K562 (cell line): ENCODE data around the gene ERC2. TPM values are rescaled to one million over a fixed set of nuclear protein-coding genes. Genes with fewer than 3 reads are reported as not detected.

Source experiments
- ATAC-seq: fragments of 200-7000 bp; cut with Tn5 transposase; 3 replicates; pipeline ENCODE4 v1.9.1; 2020; ENCODE audit warnings: moderate library complexity
- BruUV-seq: library from RNA; stranded (reverse); fragments of 400-500 nt; replicated peaks from 2 replicates; lab custom pipeline; 2021; lab: Mats Ljungman, UMichigan
- CTCF ChIA-PET: fragments of 300-600 bp; formaldehyde crosslinking; extraction: SDS; loops from one replicate; lab custom pipeline; 2021; ENCODE audit warnings: low intra/inter-chr PET ratio; lab: Yijun Ruan, JAX
- POLR2A ChIA-PET: fragments of 300-600, 350-650 bp; sonication (Branson Sonifier 250); formaldehyde crosslinking; extraction: SDS; loops from one replicate; lab custom pipeline; 2021; ENCODE audit warnings: antibody characterized with exemption, inconsistent platforms; lab: Yijun Ruan, JAX
- DNase-seq, 4 experiments: peaks; one replicate each; pipeline versions ENCODE4 v3.0.0 to v3.0.0-alpha.2; 2011 to 2018; ENCODE audit warnings: low spot score in 3 of 4, mixed read lengths in 3 of 4; ENCODE audit errors: extremely low read depth in 1 of 4
- FAIRE-seq: peaks from 2 replicates; lab custom pipeline; 2011; peaks lifted over from hg19 to GRCh38; lab: Jason Lieb, UNC
- H2AFZ ChIP-seq: 2 replicates; pipeline ENCODE4 v1.6.0; 2011; ENCODE audit warnings: low read depth, low read length, control low read depth, inconsistent platforms
- H3K27ac ChIP-seq: fragments of 200-600 bp; 3 replicates; pipeline ENCODE4 v1.8.0; 2011; ENCODE audit warnings: low read depth, mild to moderate bottlenecking, control low read depth, inconsistent platforms, low read length, moderate library complexity, mixed read lengths; ENCODE audit errors: extremely low read depth
- H3K27me3 ChIP-seq, 2 experiments: fragments of 300-600 bp in 1 of 2; 2 replicates in 1 of 2; 3 replicates in 1 of 2; pipeline versions ENCODE4 v1.6.0 to v1.8.0; 2011; ENCODE audit warnings: inconsistent platforms in 2 of 2, low read length in 2 of 2, mild to moderate bottlenecking in 1 of 2, mixed read lengths in 1 of 2, moderate library complexity in 1 of 2; ENCODE audit not compliant: control insufficient read depth in 2 of 2, insufficient read depth in 2 of 2
- H3K36me3 ChIP-seq: fragments of 300-600 bp; 3 replicates; pipeline ENCODE4 v1.8.0; 2011; ENCODE audit warnings: mild to moderate bottlenecking, low read length, inconsistent platforms; ENCODE audit not compliant: control insufficient read depth, insufficient read depth
- H3K4me1 ChIP-seq, 2 experiments: fragments of 200-600 bp in 1 of 2; replicated peaks in 1 of 2; 2 replicates in 1 of 2; 3 replicates in 1 of 2; pipeline versions ENCODE4 v1.5.1 to v1.8.0; 2011; ENCODE audit warnings: inconsistent platforms in 2 of 2, low read length in 2 of 2, mild to moderate bottlenecking in 1 of 2, mixed read lengths in 1 of 2, moderate library complexity in 1 of 2; ENCODE audit not compliant: control insufficient read depth in 2 of 2, insufficient read depth in 2 of 2
- H3K4me2 ChIP-seq: 2 replicates; pipeline ENCODE4 v1.6.1; 2011; ENCODE audit warnings: low read length, control low read depth, inconsistent platforms, mixed read lengths; ENCODE audit not compliant: insufficient read depth
- H3K4me3 ChIP-seq: fragments of 200-600 bp; sonication (generic), shearing (Covaris generic); 2 replicates; pipeline ENCODE4 v1.5.1; 2016; ENCODE audit warnings: control low read depth, inconsistent platforms
- H3K79me2 ChIP-seq: fragments of 200-600 bp; 3 replicates; pipeline ENCODE4 v1.8.0; 2011; ENCODE audit warnings: low read length, inconsistent platforms; ENCODE audit not compliant: control insufficient read depth, insufficient read depth
- H3K9ac ChIP-seq, 2 experiments: 2 replicates each; pipeline versions ENCODE4 v1.6.0 to v1.6.1; 2011; ENCODE audit warnings: low read depth in 2 of 2, low read length in 2 of 2, control low read depth in 1 of 2, inconsistent platforms in 1 of 2, mild to moderate bottlenecking in 1 of 2, mixed read lengths in 1 of 2; ENCODE audit not compliant: insufficient read depth in 1 of 2
- H3K9me1 ChIP-seq: one replicate; pipeline ENCODE4 v1.6.0; 2011; ENCODE audit warnings: inconsistent platforms, mild to moderate bottlenecking, low read length, moderate library complexity; ENCODE audit not compliant: control insufficient read depth, insufficient read depth
- H3K9me3 ChIP-seq: replicated peaks from 2 replicates; pipeline ENCODE4 v1.5.1; 2011; ENCODE audit warnings: low read depth, low read length, inconsistent platforms; ENCODE audit not compliant: control insufficient read depth, insufficient read depth
- H4K20me1 ChIP-seq: replicated peaks from 2 replicates; pipeline ENCODE4 v1.6.1; 2011; ENCODE audit warnings: low read length, inconsistent platforms, mixed read lengths; ENCODE audit not compliant: control insufficient read depth, insufficient read depth
- CC2D1A ChIP-seq: fragments of 450-650 bp; IDR thresholded peaks from 2 replicates; pipeline ENCODE4 v1.6.1; 2017; ENCODE audit warnings: mild to moderate bottlenecking
- ERF ChIP-seq: fragments of 450-650 bp; formaldehyde crosslinking; IDR thresholded peaks from 2 replicates; pipeline ENCODE4 v1.4.0; 2020; ENCODE audit warnings: mild to moderate bottlenecking, mixed read lengths
- FOSL1 ChIP-seq: fragments of 200-800 bp; sonication (Bioruptor generic); conservative IDR thresholded peaks from 2 replicates; pipeline ENCODE4 v1.6.1; 2016; ENCODE audit warnings: missing genetic modification characterization, missing compliant biosample characterization
- HDAC1 ChIP-seq, 2 experiments: fragments of 450-650 bp; IDR thresholded peaks; 2 replicates each; pipeline ENCODE4 v1.6.1; 2016 to 2017; ENCODE audit warnings: inconsistent platforms in 1 of 2, mild to moderate bottlenecking in 1 of 2, moderate library complexity in 1 of 2
- LARP7 ChIP-seq: fragments of 450-650 bp; IDR thresholded peaks from 2 replicates; pipeline ENCODE4 v1.6.1; 2016
- MYBL2 ChIP-seq, 2 experiments: fragments of 450-650 bp in 1 of 2; sonication (generic) in 1 of 2; formaldehyde crosslinking in 1 of 2; IDR thresholded peaks; 2 replicates each; pipeline versions ENCODE4 v1.6.1 to v1.8.1; 2017 to 2022; ENCODE audit warnings: borderline replicate concordance in 1 of 2, inconsistent platforms in 1 of 2, low read depth in 1 of 2, mild to moderate bottlenecking in 1 of 2, missing genetic modification reagents in 1 of 2, moderate library complexity in 1 of 2
- NFIC ChIP-seq: fragments of 450-650 bp; IDR thresholded peaks from 2 replicates; pipeline ENCODE4 v1.6.1; 2017; ENCODE audit warnings: mild to moderate bottlenecking, inconsistent platforms
- RHOXF2B ChIP-seq: fragments of 250-450 bp; sonication (Bioruptor Pico); conservative IDR thresholded peaks from 2 replicates; pipeline ENCODE4 v1.5.1; 2021
- STAT5B ChIP-seq: fragments of 250-450 bp; sonication (Bioruptor Pico); IDR thresholded peaks from 2 replicates; pipeline ENCODE4 v1.8.0; 2021; ENCODE audit warnings: mild to moderate bottlenecking, inconsistent platforms
- TRIM25 ChIP-seq: fragments of 450-650 bp; IDR thresholded peaks from 2 replicates; pipeline ENCODE4 v1.7.0; 2016; ENCODE audit warnings: borderline replicate concordance
- USF2 ChIP-seq: sonication (generic); formaldehyde crosslinking; IDR thresholded peaks from 2 replicates; pipeline ENCODE4 v1.5.0; 2020; ENCODE audit warnings: missing genetic modification reagents
- ZBTB8A ChIP-seq: fragments of 450-650 bp; IDR thresholded peaks from 2 replicates; pipeline ENCODE4 v1.6.1; 2018; ENCODE audit warnings: mild to moderate bottlenecking, moderate library complexity; ENCODE audit not compliant: partially characterized antibody
- ZNF282 ChIP-seq: sonication (generic); formaldehyde crosslinking; IDR thresholded peaks from 2 replicates; pipeline ENCODE4 v1.8.1; 2023; ENCODE audit warnings: missing genetic modification reagents
- in situ Hi-C: fragments of 300-500 bp; cut with MboI; formaldehyde crosslinking; loops from 4 replicates; pipeline ENCODE4 v1.15.0; 2018; ENCODE audit warnings: inconsistent platforms, mixed read lengths
- intact Hi-C: fragments of 100-400 bp; cut with micrococcal nuclease; formaldehyde crosslinking; loops from 2 replicates; pipeline ENCODE4 v1.14.2; 2022
- polyA plus RNA-seq, 8 experiments: library from polyadenylated mRNA; depleted of rRNA in 4 of 8; stranded (reverse) in 5 of 8; unstranded in 3 of 8; fragments of >200 nt; fragmentation: Nextera tagmentation in 2 of 8; fragmentation: Illumina TruSeq in 1 of 8; extraction: Ambion mirVana in 2 of 8; extraction: Trizol in 1 of 8; gene quantifications; 2 replicates each; pipeline versions ENCODE4 v1.2.1 to v1.2.3, GENCODE V29; 2011 to 2014; ENCODE audit warnings: inconsistent platforms in 1 of 8, missing spikeins in 1 of 8
- total RNA-seq, 7 experiments: library from RNA; depleted of rRNA in 6 of 7; stranded (reverse); fragments of >200 nt in 6 of 7; fragmentation: Illumina TruSeq in 2 of 7; extraction: Trizol in 2 of 7; gene quantifications; 2 replicates each; pipeline versions ENCODE4 v1.2.1 to v1.2.3, GENCODE V29; 2011 to 2021; ENCODE audit warnings: low replicate concordance in 1 of 7

The ERC2 gene
- total and polyA plus RNA-seq, 9 of the 15 experiments (the other 6 are each of a cell fraction or from before 2014, with no cell fraction given), result 0.04 to 0.18 (median 0.07) TPM; not detected in 2

- TF ChIP-seq TRIM25 (no peak), NFIC (no peak), RHOXF2B (CRISPR knock-in tag) (no peak), ERF (CRISPR knock-in tag) (no peak), HDAC1 (IDR thresholded peaks at IDR 0.05) (no peak), LARP7 (no peak), STAT5B (CRISPR knock-in tag) (no peak)
These were observed 15.3 kb downstream of the ERC2 start (continued) for GRCh38 chr3:56453011-56453410.

DNA sequence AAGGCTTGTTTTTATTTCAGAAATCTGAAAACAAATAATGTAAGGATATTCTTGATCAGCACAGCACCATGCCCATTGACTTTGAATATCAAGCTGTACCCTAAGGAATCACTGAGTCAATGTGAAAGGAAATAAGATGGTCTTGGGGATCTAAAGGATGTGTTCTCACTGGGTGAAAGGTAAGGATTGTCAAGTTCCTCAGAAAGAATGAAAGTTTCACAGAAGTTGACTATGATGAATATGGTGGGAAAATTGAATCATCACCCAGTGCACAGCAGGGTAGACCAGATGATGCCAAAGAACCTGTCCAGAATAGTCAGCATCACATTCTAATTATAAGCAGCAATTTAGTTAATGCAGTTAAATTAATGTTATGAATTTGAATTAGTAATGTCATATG lies 16.2 kb downstream of the ERC2 start:
- Histone ChIP-seq H3K36me3 (no peaks in the 10 kb centered on the region), H3K79me2 (no peaks in the 10 kb centered on the region), H3K27me3 (no peaks in the 10 kb centered on the region), H3K9ac (no peak overlapping the region), H4K20me1 (no peaks in the 10 kb centered on the region), H3K9me1 (no peaks in the 10 kb centered on the region), H3K4me1 (no peaks in the 10 kb centered on the region), H3K4me3 (no peak overlapping the region), H3K27ac (no peak overlapping the region), H2AFZ (no peak overlapping the region), H3K9me3 (no peaks in the 10 kb centered on the region), H3K4me2 (no peak overlapping the region)
- TF ChIP-seq ZBTB8A, result no peak
- no peak for TF ChIP-seq USF2
- no peak for TF ChIP-seq ZNF282
- TF ChIP-seq MYBL2 (IDR thresholded peaks at IDR 0.05; ENCODE audit: low read depth), result no peak
- no peak for TF ChIP-seq MYBL2 (CRISPR knock-in tag; IDR thresholded peaks at IDR 0.05; ENCODE audit: borderline replicate concordance)
- no peak for TF ChIP-seq CC2D1A
- no peak for TF ChIP-seq FOSL1
- intact Hi-C loops (no loop called here), in situ Hi-C loops (no loop called here)
- BruUV-seq, result no TSS peak
- ATAC-seq (no peak), DNase-seq (no peak), FAIRE-seq (no peak)
- CTCF ChIA-PET, result no interaction called here
- POLR2A ChIA-PET, result no interaction called here
